HG02678 (cell line): ENCODE data around the gene OSM.

ENCODE experiments used
- ATAC-seq: cut with Tn5 transposase; IDR thresholded peaks from one replicate; pipeline ENCODE4 v1.9.1; 2021; ENCODE audit warnings: mild to moderate bottlenecking, moderate library complexity; ENCODE audit not compliant: unreplicated experiment

The OSM gene

GRCh38 chr22:30285846-30286200, 19.2 kb upstream of the OSM start:
- ATAC-seq: no peak

GRCh38 chr22:30285176-30285845, 18.7 kb upstream of the OSM start:
- no peak for ATAC-seq

GRCh38 chr22:30284666-30285065, 18.0 kb upstream of the OSM start:
- ATAC-seq: no peak

GRCh38 chr22:30284172-30284571, 17.5 kb upstream of the OSM start:
- no peak for ATAC-seq

- no peak for ATAC-seq
Measured at GRCh38 chr22:30283342-30283741, 16.7 kb upstream of the OSM start.

- ATAC-seq: no peak
Measured at GRCh38 chr22:30282616-30283046, 16.0 kb upstream of the OSM start.

GRCh38 chr22:30280505-30280904, 13.9 kb upstream of the OSM start:
- no peak for ATAC-seq

GRCh38 chr22:30279932-30280331, 13.3 kb upstream of the OSM start:
- no peak for ATAC-seq

GRCh38 chr22:30279046-30279788, 12.6 kb upstream of the OSM start:
- ATAC-seq: no peak

- no peak for ATAC-seq
Measured at GRCh38 chr22:30277547-30278344, 11.1 kb upstream of the OSM start.

- no peak for ATAC-seq
Measured at GRCh38 chr22:30276039-30276438, 9.4 kb upstream of the OSM start.

- no peak for ATAC-seq
Measured at GRCh38 chr22:30275625-30276024, 9.0 kb upstream of the OSM start.

- ATAC-seq: no peak
Measured at GRCh38 chr22:30274437-30274812, 7.8 kb upstream of the OSM start.

GRCh38 chr22:30273711-30274436, 7.2 kb upstream of the OSM start:
- ATAC-seq: no peak

GRCh38 chr22:30272781-30273601, 6.3 kb upstream of the OSM start:
- ATAC-seq: no peak

GRCh38 chr22:30270832-30271231, 4.2 kb upstream of the OSM start:
- ATAC-seq: no peak

GRCh38 chr22:30268331-30268730, 1.7 kb upstream of the OSM start:
- ATAC-seq: no peak

GRCh38 chr22:30267382-30268302, 991 bp upstream of the OSM start:
- ATAC-seq: no peak

GRCh38 chr22:30265823-30266444, 717 bp downstream of the OSM start:
- ATAC-seq: peak; percentile 76
